Activated CD4-positive, alpha-beta T cell treated with anti-CD3 and anti-CD28 coated beads for 48 hours (primary cell): ENCODE results near the gene TMEM126A.
"Not testable (repeated sequence)": the region's sequence is repeated elsewhere in the genome, so short reads cannot be mapped to it uniquely, and the experiment has no call there.

Source experiments
- DNase-seq: peaks from one replicate; pipeline ENCODE4 v3.0.0-alpha.2; 2020

Gene TMEM126A

DNA sequence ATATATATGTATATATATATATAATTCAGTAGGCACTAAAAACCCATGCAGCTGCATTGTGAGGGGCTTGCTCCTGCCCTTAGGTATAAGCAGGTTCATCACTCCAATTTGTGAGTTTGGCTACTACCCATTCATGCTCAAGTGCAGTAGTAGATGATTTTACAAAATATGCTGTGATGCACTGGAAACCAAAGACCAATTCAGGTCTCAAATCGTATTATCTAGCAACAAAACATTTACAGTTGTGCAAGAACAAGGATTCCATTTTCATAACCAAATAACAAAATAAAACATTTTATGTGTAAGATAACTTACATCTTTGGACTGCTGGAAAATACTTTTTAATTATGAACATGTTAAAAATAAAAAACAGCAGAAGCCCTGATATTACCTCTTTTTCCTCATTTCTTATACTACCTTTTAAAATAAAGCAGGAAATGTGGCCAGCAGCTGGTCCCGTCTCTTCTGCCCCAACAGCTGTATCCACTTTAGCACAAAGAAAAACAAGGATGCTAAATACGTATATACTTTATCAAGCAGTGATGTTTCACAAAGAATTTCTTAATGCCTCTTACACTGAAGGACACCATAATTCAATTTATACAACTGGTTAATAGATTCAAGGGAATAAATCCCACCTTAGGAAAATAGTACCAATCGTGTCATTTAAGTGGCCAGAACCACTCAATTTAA lies 14.4 kb downstream of the TMEM126A start:
- DNase-seq = no peak

GRCh38 chr11:85663080-85663752 lies 15.4 kb downstream of the TMEM126A start:
- peak; percentile 17 for DNase-seq

- peak; percentile 91 for DNase-seq
Observed at GRCh38 chr11:85663753-85664614, 16.2 kb downstream of the TMEM126A start.

DNA sequence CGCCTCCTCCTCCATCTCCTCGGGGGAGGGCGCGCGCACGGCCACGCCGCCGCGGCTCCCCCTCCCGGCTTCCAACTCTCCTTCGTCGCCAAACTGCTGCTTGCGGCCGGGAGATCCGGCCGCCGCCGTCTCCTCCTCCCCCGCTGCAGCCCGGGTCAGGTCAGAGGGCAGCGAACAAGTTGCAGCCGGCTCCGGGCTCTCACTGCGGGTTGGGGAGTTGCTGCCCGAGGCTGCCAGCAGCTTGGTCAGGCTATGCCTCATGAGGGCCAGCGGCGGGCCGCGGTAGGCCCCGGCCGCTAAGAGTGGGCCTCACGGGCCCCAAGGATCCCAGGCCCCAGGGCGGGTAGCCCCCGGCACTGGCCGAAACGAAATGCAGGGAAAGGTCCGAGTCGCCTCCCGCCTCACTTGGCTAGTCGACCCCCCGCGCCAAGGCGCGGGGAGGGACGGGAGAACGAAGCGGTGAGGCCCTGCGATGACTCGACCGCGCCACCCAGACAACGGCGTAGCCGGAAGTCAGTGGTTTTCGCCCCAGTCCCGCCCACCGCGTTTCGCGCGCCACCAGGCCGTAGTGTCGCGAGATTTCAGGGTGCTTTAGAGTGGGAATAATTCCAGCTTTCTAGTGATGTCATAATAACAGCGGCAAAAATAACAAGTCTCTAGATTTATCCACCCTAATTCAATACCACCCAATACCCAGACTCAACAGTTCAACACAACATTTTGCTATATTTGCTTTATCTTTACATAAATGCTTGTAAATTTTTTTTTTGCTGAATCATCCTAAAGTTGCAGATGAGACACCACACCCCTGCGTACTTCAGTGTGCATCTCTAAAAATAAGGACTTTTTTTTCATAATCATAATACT lies 17.1 kb downstream of the TMEM126A start, which contains the start of gene CREBZF:
Gene CREBZF (minus strand): TSS at position 515 of the 867 bp plus-strand sequence. CDS start 254 bp downstream, at position 261.
- DNase-seq = peak; percentile 97

- DNase-seq = no peak
Observed at GRCh38 chr11:85665733-85666132, 18.0 kb downstream of the TMEM126A start.

- no peak for DNase-seq
Observed at GRCh38 chr11:85666687-85667086, 18.9 kb downstream of the TMEM126A start.

DNA sequence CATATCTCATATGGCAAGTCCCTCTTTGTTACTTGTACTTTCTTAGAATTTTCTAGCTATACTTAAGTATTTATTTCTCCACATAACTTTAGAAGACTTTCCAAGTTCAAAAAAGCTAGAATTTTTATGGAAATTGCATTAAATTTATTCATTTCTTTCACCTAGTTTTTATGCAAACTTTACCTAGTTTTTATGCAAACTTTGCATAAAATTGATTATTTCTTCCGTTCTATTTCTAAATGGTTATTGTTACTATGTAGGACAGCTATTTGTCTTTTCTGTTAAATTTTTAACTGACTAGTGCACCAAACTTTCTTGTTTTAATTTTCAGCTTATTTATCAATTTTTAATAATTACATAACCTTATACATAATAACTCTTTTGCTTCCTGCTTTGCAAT lies 20.4 kb downstream of the TMEM126A start:
- no peak for DNase-seq

DNA sequence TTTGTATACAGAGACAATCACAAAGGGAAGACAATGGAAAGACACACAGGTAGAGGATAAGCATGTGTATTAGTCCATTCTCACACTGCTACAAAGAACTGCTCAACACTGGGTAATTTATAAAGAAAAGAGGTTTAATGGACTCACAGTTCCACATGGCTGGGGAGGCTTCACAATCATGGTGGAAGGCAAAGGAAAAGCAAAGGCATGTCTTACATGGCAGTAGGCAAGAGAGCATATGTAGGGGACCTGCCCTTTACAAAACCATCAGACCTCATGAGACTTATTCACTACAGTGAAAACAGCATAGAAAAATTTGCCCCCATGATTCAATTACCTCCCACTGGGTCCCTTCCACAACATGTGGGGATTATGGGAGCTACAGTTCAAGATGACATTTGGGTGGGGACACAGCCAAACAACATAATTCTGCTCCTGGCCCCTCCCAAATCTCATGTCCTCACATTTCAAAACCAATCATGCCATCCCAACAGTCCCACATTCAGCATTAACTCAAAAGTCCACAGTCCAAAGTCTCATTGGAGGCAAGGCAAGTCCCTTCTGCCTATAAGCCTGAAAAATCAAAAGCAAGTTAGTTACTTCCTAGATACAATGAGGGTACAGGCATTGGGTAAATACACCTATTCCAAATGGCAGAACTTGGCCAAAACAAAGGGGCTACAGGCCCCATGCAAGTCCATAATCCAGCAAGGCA lies 23.3 kb downstream of the TMEM126A start:
- DNase-seq = not testable (repeated sequence)

DNA sequence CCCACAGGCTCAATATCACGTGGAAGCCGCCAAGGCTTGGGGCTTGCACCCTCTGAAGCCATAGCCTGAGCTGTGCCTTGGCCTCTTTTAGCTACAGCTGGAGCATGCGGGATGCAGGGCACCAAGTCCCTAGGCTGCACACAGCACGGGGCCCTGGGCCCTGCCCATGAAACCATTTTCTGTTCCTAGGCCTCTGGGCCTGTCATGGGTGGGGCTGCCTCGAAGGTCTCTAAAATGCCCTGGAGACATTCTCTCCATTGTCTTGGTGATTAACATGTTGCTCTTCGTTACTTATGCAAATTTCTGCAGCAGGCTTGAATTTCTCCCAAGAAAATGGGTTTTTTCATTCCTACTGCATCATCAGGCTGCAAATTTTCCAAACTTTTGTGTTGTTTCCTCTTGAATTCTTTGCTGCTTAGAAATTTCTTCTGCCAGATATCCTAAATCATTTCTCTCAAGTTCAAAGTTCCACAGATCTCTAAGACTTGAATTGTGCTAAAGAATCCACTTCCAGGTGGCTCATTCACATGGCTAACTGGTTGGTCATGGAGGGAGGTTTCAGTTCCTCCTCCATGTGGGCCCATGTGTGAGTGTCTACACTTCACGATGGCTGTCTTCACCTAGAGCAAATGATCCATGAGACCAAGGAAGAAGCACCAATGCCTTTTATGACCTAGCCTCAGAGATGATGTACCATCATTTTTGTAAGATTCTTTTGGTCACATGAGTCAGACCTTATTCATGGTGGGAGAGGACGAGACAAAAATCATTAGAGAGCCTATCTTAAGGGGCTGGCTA lies 24.5 kb downstream of the TMEM126A start:
- no peak for DNase-seq

GRCh38 chr11:85673393-85673792 lies 25.6 kb downstream of the TMEM126A start:
- no peak for DNase-seq

DNA sequence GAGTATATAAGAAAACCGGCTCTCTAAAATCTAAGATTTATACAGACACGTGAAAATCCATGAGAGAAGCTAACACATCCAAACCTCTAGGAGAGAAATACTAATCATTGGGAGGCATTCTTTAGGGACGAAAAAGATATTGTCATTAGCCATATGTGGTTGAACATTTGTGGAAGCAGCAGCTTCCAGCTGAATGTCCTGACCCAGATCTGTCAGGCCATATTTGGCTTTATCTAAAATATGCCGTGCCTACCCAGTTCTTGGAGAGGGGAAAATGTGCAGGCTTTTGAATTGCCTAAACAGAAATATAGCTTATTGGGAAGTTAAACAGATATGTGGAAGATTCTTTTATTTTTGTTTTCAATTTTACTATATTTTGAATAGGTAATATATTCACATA lies 31.8 kb downstream of the TMEM126A start:
- DNase-seq = no peak

- DNase-seq = no peak
Observed at GRCh38 chr11:85680897-85681296, 33.1 kb downstream of the TMEM126A start.

- peak; percentile 77 for DNase-seq
Observed at GRCh38 chr11:85682330-85683305, 34.9 kb downstream of the TMEM126A start.

- DNase-seq = no peak
Observed at GRCh38 chr11:85685125-85685819, 37.5 kb downstream of the TMEM126A start.

GRCh38 chr11:85685820-85686459 lies 38.2 kb downstream of the TMEM126A start, which contains the start of gene CCDC89:
Gene CCDC89, minus strand, starts transcription at chr11:85686195. Its CDS starts 65 bp downstream, at chr11:85686130.
- DNase-seq = no peak

DNA sequence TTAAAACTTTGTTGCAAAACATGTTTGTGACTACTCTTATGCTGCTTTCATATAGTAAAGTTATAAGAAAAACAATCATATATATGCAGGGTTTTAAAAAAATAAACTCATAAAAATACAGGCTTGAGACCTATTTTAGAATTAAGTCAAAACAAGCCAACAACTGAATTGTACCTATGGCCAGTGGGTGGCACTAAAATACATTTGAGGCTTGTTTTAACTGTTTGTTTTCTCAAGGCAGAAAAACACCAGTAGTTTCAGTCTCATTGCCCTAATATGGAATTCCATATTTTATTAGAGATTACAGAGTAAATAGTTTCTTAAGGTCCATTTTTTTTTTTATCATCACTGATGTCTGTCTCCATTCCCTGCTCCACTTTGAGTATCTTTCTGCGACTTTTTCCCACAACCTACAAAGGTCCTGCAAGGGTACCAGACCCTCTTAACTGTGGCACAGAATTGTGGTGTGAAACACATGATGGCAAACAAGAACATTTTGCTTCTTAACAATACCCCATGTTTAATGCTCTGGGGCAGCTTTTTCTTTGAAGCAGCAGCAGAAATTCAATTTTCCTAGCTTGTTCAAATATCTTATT lies 46.7 kb downstream of the TMEM126A start:
- no peak for DNase-seq

- no peak for DNase-seq
Observed at GRCh38 chr11:85695546-85695945, 47.8 kb downstream of the TMEM126A start.

DNA sequence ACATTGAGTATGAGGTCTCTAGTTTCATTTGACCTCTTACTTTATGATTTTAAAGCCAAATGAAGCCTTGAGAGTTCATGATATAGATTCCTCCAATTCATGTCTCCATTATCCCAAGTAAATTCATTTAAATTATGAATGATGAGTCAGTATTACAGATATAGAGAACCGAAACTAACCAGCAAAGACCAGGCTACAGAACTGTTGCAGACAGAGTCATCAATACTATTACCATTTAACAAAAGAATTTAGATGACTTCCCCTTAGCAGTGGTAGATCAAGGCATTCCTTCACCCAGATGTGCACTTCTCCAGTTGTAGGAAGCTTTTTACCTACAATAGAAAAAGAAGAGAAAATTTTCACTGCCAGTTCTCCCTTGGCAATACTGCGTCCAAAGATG lies 50.0 kb downstream of the TMEM126A start:
- no peak for DNase-seq
